Breast epithelium (tissue), 4 donors: ENCODE measurements around the gene PPAN. TPM values are rescaled to one million over a fixed set of nuclear protein-coding genes. Genes with fewer than 3 reads are reported as not detected.

Source experiments
- DNase-seq, 2 donors: peaks; one replicate each; pipeline ENCODE4 v3.0.0-alpha.2; 2019; ENCODE audit warnings: low spot score in 2 of 2
- H3K27ac ChIP-seq, 2 donors: fragments of 200-600 bp; sonication (generic) in 1 of 2; one replicate each; pipeline ENCODE4 v1.5.1; 2016 to 2019; ENCODE audit warnings: mild to moderate bottlenecking in 1 of 2
- H3K27me3 ChIP-seq, 2 donors: fragments of 200-600 bp; sonication (generic) in 1 of 2; one replicate each; pipeline versions ENCODE4 v1.5.1 to v1.6.0; 2017 to 2019; ENCODE audit warnings: control low read depth in 1 of 2, mild to moderate bottlenecking in 1 of 2
- H3K36me3 ChIP-seq: fragments of 200-600 bp; one replicate; pipeline ENCODE4 v1.5.1; 2019
- H3K4me1 ChIP-seq, 2 donors: fragments of 200-600 bp; sonication (generic); one replicate each; pipeline ENCODE4 v1.5.1; 2016 to 2019; ENCODE audit warnings: control low read depth in 1 of 2
- H3K4me3 ChIP-seq, 3 donors: fragments of 200-600 bp; sonication (generic); 1 replicate in 2 of 3; 2 replicates in 1 of 3; pipeline ENCODE4 v1.5.1; 2016 to 2019; ENCODE audit warnings: mild to moderate bottlenecking in 3 of 3, moderate library complexity in 2 of 3
- H3K9me3 ChIP-seq, 2 donors: fragments of 200-600 bp; sonication (generic) in 1 of 2; one replicate each; pipeline ENCODE4 v1.5.1; 2016 to 2019; ENCODE audit warnings: control low read depth in 1 of 2
- POLR2A ChIP-seq: fragments of 450-650 bp; IDR thresholded peaks from one replicate; pipeline ENCODE4 v1.6.1; 2016; ENCODE audit warnings: antibody characterized with exemption, mild to moderate bottlenecking, moderate library complexity
- POLR2AphosphoS5 ChIP-seq, 3 donors: sonication (generic); formaldehyde crosslinking; IDR thresholded peaks; one replicate each; pipeline ENCODE4 v1.6.1; 2017; ENCODE audit warnings: antibody characterized with exemption in 3 of 3
- intact Hi-C: fragments of 100-400 bp; cut with DNase I; formaldehyde crosslinking; loops from one replicate; pipeline ENCODE4 v1.15.1; 2023; ENCODE audit warnings: low total_unique reads
- total RNA-seq, 3 donors: library from RNA; depleted of rRNA; stranded (reverse); fragments of >200 nt; gene quantifications; one replicate each; pipeline ENCODE4 v1.1.0, GENCODE V29; 2016
- TF ChIP-seq, protein P1 (sequence below), 3 donors: fragments of 450-650 bp; IDR thresholded peaks; one replicate each; pipeline ENCODE4 v1.5.1; 2016 to 2017; ENCODE audit warnings: antibody characterized with exemption in 3 of 3, mild to moderate bottlenecking in 3 of 3, moderate library complexity in 3 of 3

PPAN gene
- total RNA-seq, 3 donors from 2014 or later: 17.1 to 44.2 (median 35.3) TPM

DNA sequence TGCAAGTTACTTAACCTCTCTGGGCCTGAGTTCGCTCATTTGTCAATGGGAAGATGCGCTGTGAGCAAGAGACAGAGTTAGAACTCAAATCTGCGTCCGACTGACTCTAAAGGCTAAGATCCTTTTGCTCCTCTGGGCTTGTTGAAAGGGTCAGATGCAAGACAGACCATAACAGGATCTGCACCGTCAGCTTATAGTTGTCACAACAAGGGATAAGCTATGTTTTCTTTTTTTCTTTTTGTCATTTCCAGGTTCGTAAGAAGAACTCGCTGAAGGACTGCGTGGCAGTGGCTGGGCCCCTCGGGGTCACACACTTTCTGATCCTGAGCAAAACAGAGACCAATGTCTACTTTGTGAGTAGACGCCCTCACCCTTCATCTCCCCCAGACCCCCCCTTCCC lies 1.1 kb downstream of the PPAN start:
- H3K27ac ChIP-seq: no peak overlapping the region

GRCh38 chr19:10107817-10108367 lies 1.7 kb downstream of the PPAN start:
- peaks cover 0 to 8% of the 10 kb centered on the region in 2 donors for H3K4me1 ChIP-seq
- H3K4me3 ChIP-seq: no peak overlapping the region
- no peaks in the 10 kb centered on the region for H3K27me3 ChIP-seq
- intact Hi-C loops: no loop called here
- no peak for DNase-seq
- H3K36me3 ChIP-seq: no peaks in the 10 kb centered on the region
- no peak overlapping the region for H3K27ac ChIP-seq
- no peaks in the 10 kb centered on the region for H3K9me3 ChIP-seq
- no peak for TF ChIP-seq POLR2A
- no peak for TF ChIP-seq POLR2AphosphoS5 (IDR thresholded peaks at IDR 0.05)
- TF ChIP-seq, protein P1, sequence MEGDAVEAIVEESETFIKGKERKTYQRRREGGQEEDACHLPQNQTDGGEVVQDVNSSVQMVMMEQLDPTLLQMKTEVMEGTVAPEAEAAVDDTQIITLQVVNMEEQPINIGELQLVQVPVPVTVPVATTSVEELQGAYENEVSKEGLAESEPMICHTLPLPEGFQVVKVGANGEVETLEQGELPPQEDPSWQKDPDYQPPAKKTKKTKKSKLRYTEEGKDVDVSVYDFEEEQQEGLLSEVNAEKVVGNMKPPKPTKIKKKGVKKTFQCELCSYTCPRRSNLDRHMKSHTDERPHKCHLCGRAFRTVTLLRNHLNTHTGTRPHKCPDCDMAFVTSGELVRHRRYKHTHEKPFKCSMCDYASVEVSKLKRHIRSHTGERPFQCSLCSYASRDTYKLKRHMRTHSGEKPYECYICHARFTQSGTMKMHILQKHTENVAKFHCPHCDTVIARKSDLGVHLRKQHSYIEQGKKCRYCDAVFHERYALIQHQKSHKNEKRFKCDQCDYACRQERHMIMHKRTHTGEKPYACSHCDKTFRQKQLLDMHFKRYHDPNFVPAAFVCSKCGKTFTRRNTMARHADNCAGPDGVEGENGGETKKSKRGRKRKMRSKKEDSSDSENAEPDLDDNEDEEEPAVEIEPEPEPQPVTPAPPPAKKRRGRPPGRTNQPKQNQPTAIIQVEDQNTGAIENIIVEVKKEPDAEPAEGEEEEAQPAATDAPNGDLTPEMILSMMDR (IDR thresholded peaks at IDR 0.05): no peak

More for the DNA sequence above, 1.1 kb downstream of the PPAN start:
- H3K4me1 ChIP-seq: peaks cover 0 to 8% of the 10 kb centered on the region in 2 donors
- TF ChIP-seq, protein P1 (IDR thresholded peaks at IDR 0.05): no peak
- no peak for TF ChIP-seq POLR2AphosphoS5 (IDR thresholded peaks at IDR 0.05)
- TF ChIP-seq POLR2A: no peak
- intact Hi-C loops: no loop called here
- H3K36me3 ChIP-seq: no peaks in the 10 kb centered on the region
- H3K9me3 ChIP-seq: no peaks in the 10 kb centered on the region
- no peak for DNase-seq
- H3K4me3 ChIP-seq: peak overlapping the region; percentile 71 to 92 (median 74)
- no peaks in the 10 kb centered on the region for H3K27me3 ChIP-seq

DNA sequence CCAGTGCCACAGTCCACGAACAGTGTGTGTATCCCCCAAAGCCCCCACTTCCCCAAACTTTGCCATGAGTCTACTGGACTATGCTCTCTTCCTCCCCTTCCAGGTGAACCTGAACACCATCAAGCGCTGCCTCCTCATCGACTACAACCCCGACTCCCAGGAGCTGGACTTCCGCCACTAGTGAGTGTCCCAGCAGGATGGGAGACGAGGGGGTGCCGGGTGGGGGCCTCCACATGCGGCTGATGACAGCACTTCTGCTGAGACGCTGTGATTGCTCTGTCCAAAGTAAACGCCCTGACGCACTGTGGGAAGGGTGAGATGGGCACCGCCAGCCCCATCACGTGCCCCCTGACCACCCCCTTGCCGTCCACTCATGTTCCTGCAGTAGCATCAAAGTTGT lies 3.4 kb downstream of the PPAN start:
- peaks cover 0 to 8% of the 10 kb centered on the region in 2 donors for H3K4me1 ChIP-seq
- H3K27ac ChIP-seq: no peak overlapping the region
- no peak for TF ChIP-seq POLR2AphosphoS5 (IDR thresholded peaks at IDR 0.05)
- no peak for TF ChIP-seq POLR2A
- TF ChIP-seq, protein P1 (IDR thresholded peaks at IDR 0.05): no peak
- H3K4me3 ChIP-seq: no peak overlapping the region
- no peaks in the 10 kb centered on the region for H3K27me3 ChIP-seq
- H3K36me3 ChIP-seq: no peaks in the 10 kb centered on the region
- no peak for DNase-seq
- H3K9me3 ChIP-seq: no peaks in the 10 kb centered on the region
- intact Hi-C loops: no loop called here

DNA sequence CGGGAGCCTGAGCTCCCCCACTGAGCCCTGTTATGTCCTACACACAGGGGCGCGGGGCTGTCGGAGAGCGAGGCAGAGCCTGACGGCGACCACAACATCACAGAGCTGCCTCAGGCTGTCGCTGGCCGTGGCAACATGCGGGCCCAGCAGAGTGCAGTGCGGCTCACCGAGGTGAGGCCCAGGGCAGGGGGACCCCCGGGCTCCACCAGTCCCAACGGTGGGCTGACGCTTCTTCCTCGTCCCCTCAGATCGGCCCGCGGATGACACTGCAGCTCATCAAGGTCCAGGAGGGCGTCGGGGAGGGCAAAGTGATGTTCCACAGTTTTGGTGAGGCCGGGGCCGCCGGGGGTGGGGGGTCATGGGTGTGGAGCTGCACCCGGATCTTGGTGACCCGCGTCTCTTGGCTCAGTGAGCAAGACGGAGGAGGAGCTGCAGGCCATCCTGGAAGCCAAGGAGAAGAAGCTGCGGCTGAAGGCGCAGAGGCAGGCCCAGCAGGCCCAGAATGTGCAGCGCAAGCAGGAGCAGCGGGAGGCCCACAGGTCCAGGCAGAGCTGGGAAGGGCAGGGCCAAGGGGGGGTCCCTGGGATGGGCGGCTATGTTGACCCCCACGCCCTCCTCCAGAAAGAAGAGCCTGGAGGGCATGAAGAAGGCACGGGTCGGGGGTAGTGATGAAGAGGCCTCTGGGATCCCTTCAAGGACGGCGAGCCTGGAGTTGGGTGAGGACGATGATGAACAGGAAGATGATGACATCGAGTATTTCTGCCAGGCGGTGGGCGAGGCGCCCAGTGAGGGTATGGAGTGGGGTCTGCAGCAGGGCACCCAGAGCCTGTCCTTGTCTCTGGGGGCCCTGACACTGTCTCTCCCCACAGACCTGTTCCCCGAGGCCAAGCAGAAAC lies 4.2 kb downstream of the PPAN start:
- H3K36me3 ChIP-seq: no peaks in the 10 kb centered on the region
- H3K4me1 ChIP-seq: peaks cover 0 to 8% of the 10 kb centered on the region in 2 donors

More for the DNA sequence above, 4.2 kb downstream of the PPAN start:
- Histone ChIP-seq H3K4me3 (no peak overlapping the region), H3K9me3 (no peaks in the 10 kb centered on the region), H3K27ac (no peak overlapping the region), H3K27me3 (no peaks in the 10 kb centered on the region)
- DNase-seq: no peak
- TF ChIP-seq POLR2AphosphoS5 (IDR thresholded peaks at IDR 0.05): no peak
- TF ChIP-seq POLR2A: no peak
- TF ChIP-seq, protein P1 (IDR thresholded peaks at IDR 0.05): no peak
- intact Hi-C loops: loop anchor here (10.0 kb wide), 1 partner anchor 124 kb away; the partner anchor contains the start of gene S1PR2
